CD4-positive, CD25-positive, alpha-beta regulatory T cell (primary cell): ENCODE data around the gene PCDH12. TPM values are rescaled to one million over a fixed set of nuclear protein-coding genes. Genes with fewer than 3 reads are reported as not detected.

Experiments
- ATAC-seq, 2 donors: fragments of 150-1000 bp; cut with Tn5 transposase; one replicate each; pipeline ENCODE4 v1.10.0; 2021; ENCODE audit warnings: low read depth in 2 of 2, moderate number of reproducible peaks in 2 of 2, moderate library complexity in 1 of 2
- DNase-seq, 3 donors: peaks; one replicate each; pipeline versions ENCODE4 v3.0.0 to v3.0.0-alpha.2; 2012 to 2022; ENCODE audit warnings: mixed read lengths in 1 of 3
- H3K27ac ChIP-seq: one replicate; pipeline ENCODE4 v1.7.0; 2013; ENCODE audit warnings: mild to moderate bottlenecking, low read length; ENCODE audit not compliant: insufficient read depth, poor library complexity, severe bottlenecking
- H3K27me3 ChIP-seq: one replicate; pipeline ENCODE4 v1.7.0; 2013; ENCODE audit warnings: low read length; ENCODE audit not compliant: control insufficient read depth, insufficient read depth
- H3K36me3 ChIP-seq: one replicate; pipeline ENCODE4 v1.7.0; 2013; ENCODE audit warnings: mild to moderate bottlenecking, low read length, moderate library complexity; ENCODE audit not compliant: control insufficient read depth, insufficient read depth
- H3K4me1 ChIP-seq: 2 replicates; pipeline ENCODE4 v1.7.0; 2013; ENCODE audit warnings: mild to moderate bottlenecking, low read length; ENCODE audit not compliant: insufficient read depth, control insufficient read depth, poor library complexity, severe bottlenecking
- H3K4me3 ChIP-seq: one replicate; pipeline ENCODE4 v1.7.0; 2013; ENCODE audit warnings: low read depth, mild to moderate bottlenecking, low read length, moderate library complexity
- H3K9me3 ChIP-seq, 2 experiments: 1 replicate in 1 of 2; 2 replicates in 1 of 2; pipeline ENCODE4 v1.7.0; 2013; ENCODE audit warnings: low read length in 2 of 2, mild to moderate bottlenecking in 1 of 2, moderate library complexity in 1 of 2; ENCODE audit not compliant: control insufficient read depth in 2 of 2
- H3K27ac Mint-ChIP-seq, 3 donors: one replicate each; pipeline ENCODE4 v1.8.0; 2020 to 2022; ENCODE audit warnings: mild to moderate bottlenecking in 3 of 3, mixed read lengths in 3 of 3, moderate library complexity in 2 of 3
- H3K27me3 Mint-ChIP-seq: one replicate; pipeline ENCODE4 v1.8.0; 2022; ENCODE audit warnings: mild to moderate bottlenecking, mixed read lengths
- H3K36me3 Mint-ChIP-seq: one replicate; pipeline ENCODE4 v1.8.0; 2020; ENCODE audit warnings: mixed read lengths
- H3K4me1 Mint-ChIP-seq, 4 donors: one replicate each; pipeline ENCODE4 v1.8.0; 2020 to 2022; ENCODE audit warnings: mixed read lengths in 4 of 4, mild to moderate bottlenecking in 1 of 4
- H3K4me3 Mint-ChIP-seq, 4 donors: one replicate each; pipeline ENCODE4 v1.8.0; 2020 to 2022; ENCODE audit warnings: mild to moderate bottlenecking in 4 of 4, mixed read lengths in 4 of 4, moderate library complexity in 3 of 4
- H3K9me3 Mint-ChIP-seq, 7 donors: one replicate each; pipeline ENCODE4 v1.8.0; 2020 to 2022; ENCODE audit warnings: mixed read lengths in 7 of 7, mild to moderate bottlenecking in 3 of 7, moderate library complexity in 2 of 7
- polyA plus RNA-seq, 4 donors: library from polyadenylated mRNA; unstranded; fragments of 300-500 nt; fragmentation: Illumina TruSeq; gene quantifications; one replicate each; pipeline ENCODE4 v1.2.3, GENCODE V29; 2021
- total RNA-seq: library from RNA; stranded (reverse); gene quantifications from one replicate; pipeline ENCODE4 v1.2.3, GENCODE V29; 2022

The PCDH12 gene
- total and polyA plus RNA-seq, 5 donors from 2014 or later = 0.12 to 0.33 (median 0.20) TPM; not detected in 1

- Histone ChIP-seq H3K27me3 (no peaks in the 10 kb centered on the region), H3K4me1 (no peaks in the 10 kb centered on the region), H3K36me3 (peaks cover 20% of the 10 kb centered on the region), H3K4me3 (no peak overlapping the region), H3K9me3 (no peaks in the 10 kb centered on the region), H3K27ac (no peak overlapping the region)
- no peak for DNase-seq
- H3K9me3 Mint-ChIP-seq = no peaks in the 10 kb centered on the region
- H3K4me1 Mint-ChIP-seq = peaks cover 9 to 18% (median 11%) of the 10 kb centered on the region in 4 donors
- ATAC-seq = no peak
- no peak overlapping the region for H3K4me3 Mint-ChIP-seq
- no peak overlapping the region for H3K27ac Mint-ChIP-seq
- H3K27me3 Mint-ChIP-seq = no peaks in the 10 kb centered on the region
- H3K36me3 Mint-ChIP-seq = peaks cover 40% of the 10 kb centered on the region
These were observed 37.7 kb upstream of the PCDH12 start for GRCh38 chr5:141995656-141996055.

- no peaks in the 10 kb centered on the region for H3K9me3 Mint-ChIP-seq
- H3K27ac ChIP-seq = no peak overlapping the region
- H3K4me1 ChIP-seq = no peaks in the 10 kb centered on the region
- no peak overlapping the region for H3K4me3 ChIP-seq
- peaks cover 8 to 18% (median 10%) of the 10 kb centered on the region in 4 donors for H3K4me1 Mint-ChIP-seq
- no peaks in the 10 kb centered on the region for H3K9me3 ChIP-seq
- ATAC-seq (no peak), DNase-seq (no peak)
- H3K27me3 ChIP-seq = no peaks in the 10 kb centered on the region
- H3K36me3 Mint-ChIP-seq = peaks cover 35% of the 10 kb centered on the region
- peak overlapping the region in 2 of 3 donors; percentile 41 to 47 for H3K27ac Mint-ChIP-seq
- H3K27me3 Mint-ChIP-seq = no peaks in the 10 kb centered on the region
- no peak overlapping the region for H3K4me3 Mint-ChIP-seq
- peaks cover 24% of the 10 kb centered on the region for H3K36me3 ChIP-seq
These were observed 36.6 kb upstream of the PCDH12 start for GRCh38 chr5:141994511-141995136.

GRCh38 chr5:141992349-141992963 lies 34.5 kb upstream of the PCDH12 start:
- no peaks in the 10 kb centered on the region for H3K27me3 ChIP-seq
- no peak overlapping the region for H3K4me3 ChIP-seq
- H3K4me1 ChIP-seq = no peaks in the 10 kb centered on the region
- peak; percentile 67 to 83 for ATAC-seq
- H3K36me3 Mint-ChIP-seq = peaks cover 43% of the 10 kb centered on the region
- no peaks in the 10 kb centered on the region for H3K9me3 Mint-ChIP-seq
- H3K27me3 Mint-ChIP-seq = no peaks in the 10 kb centered on the region
- peaks cover 6 to 20% (median 10%) of the 10 kb centered on the region in 4 donors for H3K4me1 Mint-ChIP-seq
- DNase-seq = peak; percentile 67 to 80 (median 75)
- H3K36me3 ChIP-seq = peaks cover 37% of the 10 kb centered on the region
- H3K4me3 Mint-ChIP-seq = no peak overlapping the region
- peak overlapping the region in 2 of 3 donors; percentile 32 to 48 for H3K27ac Mint-ChIP-seq
- H3K27ac ChIP-seq = no peak overlapping the region
- H3K9me3 ChIP-seq = no peaks in the 10 kb centered on the region

GRCh38 chr5:141989720-141990119 lies 31.7 kb upstream of the PCDH12 start:
- H3K27me3 ChIP-seq = no peaks in the 10 kb centered on the region
- no peak overlapping the region for H3K27ac ChIP-seq
- H3K9me3 ChIP-seq = no peaks in the 10 kb centered on the region
- H3K36me3 ChIP-seq = peaks cover 58% of the 10 kb centered on the region
- no peak overlapping the region for H3K4me3 Mint-ChIP-seq
- no peaks in the 10 kb centered on the region for H3K4me1 ChIP-seq
- H3K9me3 Mint-ChIP-seq = no peaks in the 10 kb centered on the region
- peaks cover 6 to 21% (median 10%) of the 10 kb centered on the region in 4 donors for H3K4me1 Mint-ChIP-seq
- ATAC-seq (no peak), DNase-seq (no peak)
- H3K4me3 ChIP-seq = no peak overlapping the region
- no peaks in the 10 kb centered on the region for H3K27me3 Mint-ChIP-seq
- no peak overlapping the region for H3K27ac Mint-ChIP-seq
- peaks cover 45% of the 10 kb centered on the region for H3K36me3 Mint-ChIP-seq

- Histone ChIP-seq H3K27ac (no peak overlapping the region), H3K4me3 (no peak overlapping the region), H3K9me3 (no peaks in the 10 kb centered on the region), H3K4me1 (no peaks in the 10 kb centered on the region), H3K27me3 (no peaks in the 10 kb centered on the region), H3K36me3 (peaks cover 72% of the 10 kb centered on the region)
- no peak overlapping the region for H3K4me3 Mint-ChIP-seq
- no peaks in the 10 kb centered on the region for H3K27me3 Mint-ChIP-seq
- peaks cover 36% of the 10 kb centered on the region for H3K36me3 Mint-ChIP-seq
- no peaks in the 10 kb centered on the region for H3K9me3 Mint-ChIP-seq
- DNase-seq (no peak), ATAC-seq (no peak)
- no peak overlapping the region for H3K27ac Mint-ChIP-seq
- peaks cover 0 to 19% (median 4%) of the 10 kb centered on the region in 4 donors for H3K4me1 Mint-ChIP-seq
These were observed 28.1 kb upstream of the PCDH12 start for GRCh38 chr5:141986072-141986471.

GRCh38 chr5:141982626-141983025 lies 24.6 kb upstream of the PCDH12 start:
- no peak overlapping the region for H3K4me3 Mint-ChIP-seq
- H3K27me3 Mint-ChIP-seq = no peaks in the 10 kb centered on the region
- H3K36me3 Mint-ChIP-seq = peaks cover 45% of the 10 kb centered on the region
- peaks cover 5 to 12% (median 8%) of the 10 kb centered on the region in 4 donors for H3K4me1 Mint-ChIP-seq
- Histone ChIP-seq H3K27me3 (no peaks in the 10 kb centered on the region), H3K36me3 (peaks cover 88% of the 10 kb centered on the region), H3K4me3 (no peak overlapping the region), H3K9me3 (no peaks in the 10 kb centered on the region), H3K27ac (no peak overlapping the region), H3K4me1 (no peaks in the 10 kb centered on the region)
- DNase-seq (no peak), ATAC-seq (no peak)
- no peak overlapping the region for H3K27ac Mint-ChIP-seq
- no peaks in the 10 kb centered on the region for H3K9me3 Mint-ChIP-seq

- no peak overlapping the region for H3K27ac Mint-ChIP-seq
- ATAC-seq (no peak), DNase-seq (no peak)
- no peaks in the 10 kb centered on the region for H3K27me3 Mint-ChIP-seq
- H3K4me1 Mint-ChIP-seq = peaks cover 24 to 29% (median 27%) of the 10 kb centered on the region in 4 donors
- Histone ChIP-seq H3K36me3 (peaks cover 79% of the 10 kb centered on the region), H3K4me3 (no peak overlapping the region), H3K9me3 (no peaks in the 10 kb centered on the region), H3K27me3 (no peaks in the 10 kb centered on the region), H3K27ac (no peak overlapping the region), H3K4me1 (no peaks in the 10 kb centered on the region)
- H3K9me3 Mint-ChIP-seq = no peaks in the 10 kb centered on the region
- H3K36me3 Mint-ChIP-seq = peaks cover 47% of the 10 kb centered on the region
- no peak overlapping the region for H3K4me3 Mint-ChIP-seq
These were observed 20.4 kb upstream of the PCDH12 start for GRCh38 chr5:141978389-141978788.

- Mint-ChIP-seq H3K27ac (no peak overlapping the region), H3K9me3 (no peaks in the 10 kb centered on the region), H3K27me3 (no peaks in the 10 kb centered on the region), H3K4me3 (no peak overlapping the region), H3K36me3 (peaks cover 42% of the 10 kb centered on the region), H3K4me1 (peaks cover 22 to 36% (median 29%) of the 10 kb centered on the region in 4 donors)
- Histone ChIP-seq H3K27ac (no peak overlapping the region), H3K36me3 (peaks cover 59% of the 10 kb centered on the region), H3K4me3 (no peak overlapping the region), H3K9me3 (no peaks in the 10 kb centered on the region), H3K4me1 (no peaks in the 10 kb centered on the region), H3K27me3 (no peaks in the 10 kb centered on the region)
- DNase-seq (no peak), ATAC-seq (no peak)
These were observed 18.2 kb upstream of the PCDH12 start for GRCh38 chr5:141976176-141976575.
